ENCODE measurements around the gene PARVB.

DNA sequence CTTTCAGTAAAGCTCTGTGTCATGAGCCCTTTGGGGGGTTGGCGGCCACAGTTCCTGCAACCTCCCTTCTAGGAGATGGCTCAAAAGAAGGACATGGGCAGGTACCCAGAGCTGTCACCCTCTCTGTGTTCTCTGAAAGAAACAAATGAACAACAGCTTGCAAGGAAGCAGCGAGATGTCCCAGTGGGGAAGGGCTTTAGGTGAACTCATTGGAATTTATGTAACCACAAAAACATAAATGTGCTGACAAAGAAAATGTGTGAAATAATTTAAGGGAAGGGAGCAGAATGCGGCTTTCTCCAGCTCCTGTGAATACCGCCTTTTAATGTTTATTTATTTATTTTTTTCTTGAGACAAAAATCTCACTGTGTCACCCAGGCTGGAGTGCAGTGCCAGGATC, 159.9 kb downstream of the PARVB start:
- TF ChIP-seq, protein P1, sequence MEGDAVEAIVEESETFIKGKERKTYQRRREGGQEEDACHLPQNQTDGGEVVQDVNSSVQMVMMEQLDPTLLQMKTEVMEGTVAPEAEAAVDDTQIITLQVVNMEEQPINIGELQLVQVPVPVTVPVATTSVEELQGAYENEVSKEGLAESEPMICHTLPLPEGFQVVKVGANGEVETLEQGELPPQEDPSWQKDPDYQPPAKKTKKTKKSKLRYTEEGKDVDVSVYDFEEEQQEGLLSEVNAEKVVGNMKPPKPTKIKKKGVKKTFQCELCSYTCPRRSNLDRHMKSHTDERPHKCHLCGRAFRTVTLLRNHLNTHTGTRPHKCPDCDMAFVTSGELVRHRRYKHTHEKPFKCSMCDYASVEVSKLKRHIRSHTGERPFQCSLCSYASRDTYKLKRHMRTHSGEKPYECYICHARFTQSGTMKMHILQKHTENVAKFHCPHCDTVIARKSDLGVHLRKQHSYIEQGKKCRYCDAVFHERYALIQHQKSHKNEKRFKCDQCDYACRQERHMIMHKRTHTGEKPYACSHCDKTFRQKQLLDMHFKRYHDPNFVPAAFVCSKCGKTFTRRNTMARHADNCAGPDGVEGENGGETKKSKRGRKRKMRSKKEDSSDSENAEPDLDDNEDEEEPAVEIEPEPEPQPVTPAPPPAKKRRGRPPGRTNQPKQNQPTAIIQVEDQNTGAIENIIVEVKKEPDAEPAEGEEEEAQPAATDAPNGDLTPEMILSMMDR (IDR thresholded peaks at IDR 0.05; ENCODE audit: low read depth, low read length) = no peak
- no peak for TF ChIP-seq POLR2A (IDR thresholded peaks at IDR 0.05; ENCODE audit: extremely low read depth, insufficient read length)
- TF ChIP-seq, protein P2, sequence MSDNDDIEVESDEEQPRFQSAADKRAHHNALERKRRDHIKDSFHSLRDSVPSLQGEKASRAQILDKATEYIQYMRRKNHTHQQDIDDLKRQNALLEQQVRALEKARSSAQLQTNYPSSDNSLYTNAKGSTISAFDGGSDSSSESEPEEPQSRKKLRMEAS (IDR thresholded peaks at IDR 0.05; ENCODE audit: low read depth, low read length) = no peak
